Calu3 (cell line): ENCODE data around the gene HSDL1. TPM values are rescaled to one million over a fixed set of nuclear protein-coding genes. Genes with fewer than 3 reads are reported as not detected.

Source experiments
- BruUV-seq: library from RNA; stranded (reverse); fragments of 400-500 nt; replicated peaks from 2 replicates; lab custom pipeline; 2021; lab: Mats Ljungman, UMichigan
- CTCF ChIA-PET: fragments of 300-600 bp; sonication (Branson Sonifier 250); formaldehyde crosslinking; loops from one replicate; lab custom pipeline; 2022; ENCODE audit warnings: antibody characterized with exemption; lab: Charles Lee
- DNase-seq: peaks from one replicate; pipeline ENCODE4 v3.0.0; 2022
- H3K27ac Mint-ChIP-seq: one replicate; pipeline ENCODE4 v1.8.0; 2022; ENCODE audit warnings: mixed read lengths; ENCODE audit not compliant: unreplicated experiment
- H3K27me3 Mint-ChIP-seq: one replicate; pipeline ENCODE4 v1.8.0; 2022; ENCODE audit warnings: mixed read lengths; ENCODE audit not compliant: unreplicated experiment
- H3K36me3 Mint-ChIP-seq: one replicate; pipeline ENCODE4 v1.8.0; 2022; ENCODE audit warnings: mild to moderate bottlenecking, moderate library complexity, mixed read lengths; ENCODE audit not compliant: insufficient read depth, unreplicated experiment
- H3K4me1 Mint-ChIP-seq: one replicate; pipeline ENCODE4 v1.8.0; 2022; ENCODE audit warnings: mild to moderate bottlenecking, low read depth, mixed read lengths; ENCODE audit not compliant: unreplicated experiment
- H3K4me3 Mint-ChIP-seq: one replicate; pipeline ENCODE4 v1.8.0; 2022; ENCODE audit warnings: mild to moderate bottlenecking, low read depth, moderate library complexity, mixed read lengths; ENCODE audit not compliant: unreplicated experiment
- H3K9me3 Mint-ChIP-seq: one replicate; pipeline ENCODE4 v1.8.0; 2022; ENCODE audit warnings: low read depth, mixed read lengths; ENCODE audit not compliant: unreplicated experiment
- intact Hi-C: fragments of 100-400 bp; cut with micrococcal nuclease; formaldehyde crosslinking; loops from one replicate; pipeline ENCODE4 v1.10.0; 2022; ENCODE audit not compliant: unreplicated experiment
- total RNA-seq: library from RNA; stranded (reverse); gene quantifications from 2 replicates; pipeline ENCODE4 v1.2.3, GENCODE V29; 2022
- TF ChIP-seq, protein P1 (sequence below): fragments of 200-600 bp; IDR thresholded peaks from one replicate; pipeline ENCODE4 v1.8.0; 2022; ENCODE audit warnings: antibody characterized with exemption; ENCODE audit not compliant: unreplicated experiment

The HSDL1 gene
- total RNA-seq, 1 experiment from 2014 or later = 20.8 TPM

- intact Hi-C loops = no loop called here
- Mint-ChIP-seq H3K27me3 (no peaks in the 10 kb centered on the region), H3K36me3 (peaks cover 21% of the 10 kb centered on the region), H3K4me3 (no peak overlapping the region), H3K9me3 (no peaks in the 10 kb centered on the region), H3K4me1 (peaks cover 9% of the 10 kb centered on the region), H3K27ac (no peak overlapping the region)
- CTCF ChIA-PET = no interaction called here
- DNase-seq = no peak
- BruUV-seq = no TSS peak
- TF ChIP-seq, protein P1, sequence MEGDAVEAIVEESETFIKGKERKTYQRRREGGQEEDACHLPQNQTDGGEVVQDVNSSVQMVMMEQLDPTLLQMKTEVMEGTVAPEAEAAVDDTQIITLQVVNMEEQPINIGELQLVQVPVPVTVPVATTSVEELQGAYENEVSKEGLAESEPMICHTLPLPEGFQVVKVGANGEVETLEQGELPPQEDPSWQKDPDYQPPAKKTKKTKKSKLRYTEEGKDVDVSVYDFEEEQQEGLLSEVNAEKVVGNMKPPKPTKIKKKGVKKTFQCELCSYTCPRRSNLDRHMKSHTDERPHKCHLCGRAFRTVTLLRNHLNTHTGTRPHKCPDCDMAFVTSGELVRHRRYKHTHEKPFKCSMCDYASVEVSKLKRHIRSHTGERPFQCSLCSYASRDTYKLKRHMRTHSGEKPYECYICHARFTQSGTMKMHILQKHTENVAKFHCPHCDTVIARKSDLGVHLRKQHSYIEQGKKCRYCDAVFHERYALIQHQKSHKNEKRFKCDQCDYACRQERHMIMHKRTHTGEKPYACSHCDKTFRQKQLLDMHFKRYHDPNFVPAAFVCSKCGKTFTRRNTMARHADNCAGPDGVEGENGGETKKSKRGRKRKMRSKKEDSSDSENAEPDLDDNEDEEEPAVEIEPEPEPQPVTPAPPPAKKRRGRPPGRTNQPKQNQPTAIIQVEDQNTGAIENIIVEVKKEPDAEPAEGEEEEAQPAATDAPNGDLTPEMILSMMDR = no peak
Observed at GRCh38 chr16:84104231-84104630, 40.7 kb downstream of the HSDL1 start.

DNA sequence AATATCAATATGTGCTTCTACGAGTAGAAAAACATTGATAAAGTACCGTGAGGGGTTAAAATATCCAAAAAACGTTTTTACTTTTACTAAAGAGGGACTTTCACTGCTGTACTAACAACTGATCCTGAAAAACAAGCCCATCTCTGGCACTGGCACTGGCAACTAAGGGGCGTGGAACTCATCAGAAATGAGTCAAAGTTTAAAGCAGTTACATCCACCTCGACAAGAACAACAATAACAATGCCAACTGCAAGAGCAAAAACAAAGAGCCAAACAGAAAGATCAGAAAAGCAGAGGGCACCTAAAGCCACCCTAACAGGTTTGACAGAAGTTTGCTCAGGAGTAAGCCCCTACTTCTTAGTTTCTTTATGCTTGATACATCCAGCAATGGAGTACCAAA, 41.3 kb downstream of the HSDL1 start:
- no peaks in the 10 kb centered on the region for H3K9me3 Mint-ChIP-seq
- DNase-seq = no peak
- TF ChIP-seq, protein P1 = no peak
- BruUV-seq = no TSS peak
- CTCF ChIA-PET = interaction anchor here (0.6 to 1.0 kb wide), 3 partner anchors 13 to 125 kb away, joined by 3 to 5 read pairs (median 4); partner anchors contain the start of gene MBTPS1
- peaks cover 9% of the 10 kb centered on the region for H3K4me1 Mint-ChIP-seq
- intact Hi-C loops = no loop called here
- H3K27ac Mint-ChIP-seq = no peak overlapping the region
- no peaks in the 10 kb centered on the region for H3K27me3 Mint-ChIP-seq
- peaks cover 26% of the 10 kb centered on the region for H3K36me3 Mint-ChIP-seq
- H3K4me3 Mint-ChIP-seq = no peak overlapping the region

GRCh38 chr16:84098939-84099338, 46.0 kb downstream of the HSDL1 start:
- intact Hi-C loops = loop anchor here (10.0 kb wide), 1 partner anchor 396 kb away; no protein-coding TSS in a partner anchor
- TF ChIP-seq, protein P1 = no peak
- Mint-ChIP-seq H3K4me3 (no peak overlapping the region), H3K27me3 (no peaks in the 10 kb centered on the region), H3K4me1 (peaks cover 16% of the 10 kb centered on the region), H3K27ac (no peak overlapping the region), H3K9me3 (no peaks in the 10 kb centered on the region), H3K36me3 (peaks cover 56% of the 10 kb centered on the region)
- no TSS peak for BruUV-seq
- DNase-seq = no peak
- CTCF ChIA-PET = no interaction called here

DNA sequence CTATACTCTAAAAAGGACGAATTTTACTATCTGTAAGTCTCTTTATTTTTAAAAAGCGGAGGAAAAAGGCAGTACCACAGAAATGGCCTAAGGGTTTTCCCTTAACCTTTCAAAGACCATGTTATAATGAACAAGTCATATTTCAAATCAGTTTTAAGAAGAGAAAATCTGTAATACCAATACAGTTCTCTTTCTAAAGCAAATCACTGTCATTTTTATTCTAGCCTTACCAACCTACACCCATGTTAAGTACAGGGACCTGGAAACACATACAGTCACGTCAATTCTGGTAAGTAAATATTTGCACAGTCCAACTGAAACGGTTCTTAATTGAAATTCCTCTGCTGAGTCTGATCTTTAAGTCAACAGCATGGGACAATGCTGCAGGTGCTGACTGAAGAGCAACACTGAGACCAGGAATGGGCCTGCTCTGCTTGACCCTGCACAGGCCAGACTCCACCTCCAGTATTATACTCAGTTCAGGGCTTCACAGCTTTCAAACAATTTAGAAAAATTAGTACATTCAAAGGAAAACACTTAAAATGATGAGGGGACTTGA, 48.5 kb downstream of the HSDL1 start:
- no peak for DNase-seq
- no TSS peak for BruUV-seq
- peaks cover 58% of the 10 kb centered on the region for H3K36me3 Mint-ChIP-seq
- H3K4me3 Mint-ChIP-seq = no peak overlapping the region
- TF ChIP-seq, protein P1 = no peak
- CTCF ChIA-PET = no interaction called here
- H3K4me1 Mint-ChIP-seq = peaks cover 9% of the 10 kb centered on the region
- H3K27me3 Mint-ChIP-seq = no peaks in the 10 kb centered on the region
- no peak overlapping the region for H3K27ac Mint-ChIP-seq
- intact Hi-C loops = loop anchor here (10.0 kb wide), 1 partner anchor 398 kb away; no protein-coding TSS in a partner anchor
- H3K9me3 Mint-ChIP-seq = no peaks in the 10 kb centered on the region
